GM13977 (cell line): ENCODE measurements around the gene CNNM1.

Experiments
- DNase-seq: peaks from one replicate; pipeline ENCODE4 v3.0.0; 2012; ENCODE audit warnings: low spot score
- CTCF ChIP-seq: IDR thresholded peaks from 2 replicates; pipeline ENCODE4 v1.5.1; 2012; ENCODE audit warnings: mild to moderate bottlenecking, control low read depth; ENCODE audit not compliant: insufficient read depth; ENCODE audit errors: extremely low read depth, missing control alignments
- in situ Hi-C: fragments of 300-500 bp; cut with MboI; formaldehyde crosslinking; loops from one replicate; pipeline ENCODE4 v1.12.0; 2022; ENCODE audit warnings: low sequenced_read_pairs, low pct_unique_long_range_greater_than_20kb, mixed read lengths, inconsistent platforms; ENCODE audit not compliant: unreplicated experiment

CNNM1 gene

GRCh38 chr10:99394761-99395386 is 65.7 kb downstream of the CNNM1 start:
- no peak for TF ChIP-seq CTCF
- DNase-seq: no peak
- in situ Hi-C loops: no loop called here

GRCh38 chr10:99395750-99396445 is 66.7 kb downstream of the CNNM1 start:
- in situ Hi-C loops: no loop called here
- no peak for DNase-seq
- TF ChIP-seq CTCF: no peak

- no peak for TF ChIP-seq CTCF
- DNase-seq: no peak
- in situ Hi-C loops: no loop called here
Observed at GRCh38 chr10:99396471-99396870, 67.3 kb downstream of the CNNM1 start.

- no peak for DNase-seq
- in situ Hi-C loops: no loop called here
- no peak for TF ChIP-seq CTCF
Observed at GRCh38 chr10:99399664-99400063, 70.5 kb downstream of the CNNM1 start.

GRCh38 chr10:99403674-99404073 is 74.5 kb downstream of the CNNM1 start:
- TF ChIP-seq CTCF: no peak
- in situ Hi-C loops: no loop called here
- no peak for DNase-seq

- no peak for TF ChIP-seq CTCF
- in situ Hi-C loops: no loop called here
Observed at GRCh38 chr10:99406149-99406548, 77.0 kb downstream of the CNNM1 start.

More at GRCh38 chr10:99406149-99406548, 77.0 kb downstream of the CNNM1 start:
- no peak for DNase-seq
